OCI-LY3 (cell line): Measurements from ENCODE around the gene TBC1D1.

ENCODE experiments used
- EZH2phosphoT487 ChIP-seq: fragments of 200-600 bp; shearing (Covaris generic); IDR thresholded peaks from 2 replicates; pipeline ENCODE4 v1.6.1; 2018; ENCODE audit warnings: antibody characterized with exemption, mixed run types, low read depth
- TF ChIP-seq, protein P1 (sequence below): fragments of 200-600, 300-600 bp; sonication (generic); IDR thresholded peaks from 2 replicates; pipeline ENCODE4 v1.5.1; 2014; ENCODE audit warnings: antibody characterized with exemption, low read length, low read depth

DNA sequence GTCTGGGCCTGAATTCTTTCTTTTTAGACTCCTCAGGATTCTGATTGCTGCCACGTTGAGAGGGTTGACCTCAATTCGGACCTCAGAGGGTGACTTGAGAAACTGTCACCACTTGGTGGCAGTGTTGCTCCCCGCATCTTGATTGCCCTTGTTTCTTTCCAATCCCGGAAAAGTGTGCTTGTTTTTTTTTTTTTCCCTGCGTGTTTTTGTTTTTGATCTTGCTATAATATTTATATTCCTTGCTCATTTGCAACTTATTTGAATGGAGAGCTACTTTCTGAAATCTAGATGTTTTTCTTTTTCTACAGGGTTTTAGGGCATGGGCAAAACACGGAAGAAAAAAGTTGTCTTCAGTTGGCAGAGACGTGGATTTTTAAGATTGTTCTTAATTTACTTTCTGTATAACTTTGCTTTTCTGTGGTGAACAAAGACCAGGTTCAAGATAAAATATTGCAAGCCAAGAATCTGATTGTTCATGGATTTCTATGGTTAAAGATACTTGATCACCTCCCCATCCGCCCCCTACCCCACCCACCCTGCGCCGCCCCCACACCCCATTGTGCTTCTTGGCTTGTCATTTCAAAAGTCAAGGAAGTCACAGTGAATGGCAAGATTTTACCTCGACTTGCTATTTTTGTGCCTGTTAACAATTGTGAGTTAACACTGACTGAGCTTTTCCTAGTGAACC lies 171.3 kb downstream of the TBC1D1 start:
- TF ChIP-seq, protein P1, sequence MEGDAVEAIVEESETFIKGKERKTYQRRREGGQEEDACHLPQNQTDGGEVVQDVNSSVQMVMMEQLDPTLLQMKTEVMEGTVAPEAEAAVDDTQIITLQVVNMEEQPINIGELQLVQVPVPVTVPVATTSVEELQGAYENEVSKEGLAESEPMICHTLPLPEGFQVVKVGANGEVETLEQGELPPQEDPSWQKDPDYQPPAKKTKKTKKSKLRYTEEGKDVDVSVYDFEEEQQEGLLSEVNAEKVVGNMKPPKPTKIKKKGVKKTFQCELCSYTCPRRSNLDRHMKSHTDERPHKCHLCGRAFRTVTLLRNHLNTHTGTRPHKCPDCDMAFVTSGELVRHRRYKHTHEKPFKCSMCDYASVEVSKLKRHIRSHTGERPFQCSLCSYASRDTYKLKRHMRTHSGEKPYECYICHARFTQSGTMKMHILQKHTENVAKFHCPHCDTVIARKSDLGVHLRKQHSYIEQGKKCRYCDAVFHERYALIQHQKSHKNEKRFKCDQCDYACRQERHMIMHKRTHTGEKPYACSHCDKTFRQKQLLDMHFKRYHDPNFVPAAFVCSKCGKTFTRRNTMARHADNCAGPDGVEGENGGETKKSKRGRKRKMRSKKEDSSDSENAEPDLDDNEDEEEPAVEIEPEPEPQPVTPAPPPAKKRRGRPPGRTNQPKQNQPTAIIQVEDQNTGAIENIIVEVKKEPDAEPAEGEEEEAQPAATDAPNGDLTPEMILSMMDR = peak; percentile 84
- TF ChIP-seq EZH2phosphoT487 = no peak
